GM13976 (cell line): ENCODE measurements around the gene SELPLG.
A peak's percentile ranks its signal among the peaks of the same experiment; 100 is the strongest.

ENCODE experiments used
- DNase-seq: peaks from one replicate; pipeline ENCODE4 v3.0.0; 2012; ENCODE audit warnings: low spot score
- CTCF ChIP-seq: IDR thresholded peaks from 2 replicates; pipeline ENCODE4 v1.5.1; 2012; ENCODE audit warnings: borderline replicate concordance, mild to moderate bottlenecking; ENCODE audit not compliant: insufficient read depth; ENCODE audit errors: extremely low read depth, missing control alignments, control extremely low read depth
- in situ Hi-C: fragments of 300-500 bp; cut with MboI; formaldehyde crosslinking; loops from one replicate; pipeline ENCODE4 v1.12.0; 2022; ENCODE audit warnings: low sequenced_read_pairs, mixed read lengths, inconsistent platforms; ENCODE audit not compliant: unreplicated experiment

Gene SELPLG

GRCh38 chr12:108627134-108627920 lies 6.4 kb downstream of the SELPLG start:
- no peak for TF ChIP-seq CTCF
- DNase-seq = no peak
- in situ Hi-C loops = no loop called here

- in situ Hi-C loops = no loop called here
- TF ChIP-seq CTCF = no peak
- DNase-seq = no peak
These were observed 8.5 kb downstream of the SELPLG start for GRCh38 chr12:108625228-108625627.

GRCh38 chr12:108623577-108623976 lies 10.1 kb downstream of the SELPLG start:
- in situ Hi-C loops = no loop called here
- TF ChIP-seq CTCF = no peak

GRCh38 chr12:108622921-108623514 lies 10.7 kb downstream of the SELPLG start:
- in situ Hi-C loops = no loop called here
- no peak for TF ChIP-seq CTCF
- DNase-seq = no peak

More at GRCh38 chr12:108623577-108623976, 10.1 kb downstream of the SELPLG start:
- no peak for DNase-seq

GRCh38 chr12:108622421-108622820 lies 11.3 kb downstream of the SELPLG start:
- in situ Hi-C loops = no loop called here

GRCh38 chr12:108621161-108621560 lies 12.5 kb downstream of the SELPLG start:
- DNase-seq = no peak
- TF ChIP-seq CTCF = no peak
- in situ Hi-C loops = no loop called here

More at GRCh38 chr12:108622421-108622820, 11.3 kb downstream of the SELPLG start:
- TF ChIP-seq CTCF = no peak
- DNase-seq = peak; percentile 66
